Smooth muscle cell (in vitro differentiated cells): Measurements from ENCODE around the gene LLGL2. TPM values are rescaled to one million over a fixed set of nuclear protein-coding genes. Genes with fewer than 3 reads are reported as not detected.

Experiments
- DNase-seq: peaks from one replicate; lab custom pipeline; 2025; ENCODE audit not compliant: unreplicated experiment; lab: John Stamatoyannopoulos, UW
- H2AFZ ChIP-seq: fragments of 200-600 bp; sonication (generic); 2 replicates; pipeline ENCODE4 v1.6.0; 2016; ENCODE audit warnings: antibody characterized with exemption, low read depth, mild to moderate bottlenecking
- H3F3A ChIP-seq: fragments of 200-600 bp; sonication (generic); 2 replicates; pipeline ENCODE4 v1.6.0; 2017; ENCODE audit warnings: antibody characterized with exemption, low read depth
- H3K27ac ChIP-seq: fragments of 200-600 bp; sonication (generic); 2 replicates; pipeline ENCODE4 v1.5.1; 2016; ENCODE audit warnings: low read depth, mild to moderate bottlenecking
- H3K27me3 ChIP-seq: fragments of 200-600 bp; sonication (generic); 2 replicates; pipeline ENCODE4 v1.6.1; 2016; ENCODE audit warnings: low read depth, mild to moderate bottlenecking
- H3K36me3 ChIP-seq: fragments of 200-600 bp; sonication (generic); 2 replicates; pipeline ENCODE4 v1.5.1; 2016; ENCODE audit warnings: low read depth
- H3K4me1 ChIP-seq: fragments of 200-600 bp; sonication (generic); 2 replicates; pipeline ENCODE4 v1.5.1; 2016; ENCODE audit warnings: low read depth
- H3K4me2 ChIP-seq: fragments of 200-600 bp; sonication (generic); 2 replicates; pipeline ENCODE4 v1.6.0; 2016; ENCODE audit warnings: mild to moderate bottlenecking
- H3K4me3 ChIP-seq: fragments of 200-600 bp; sonication (generic); 2 replicates; pipeline ENCODE4 v1.5.1; 2016; ENCODE audit warnings: mild to moderate bottlenecking
- H3K79me2 ChIP-seq: fragments of 200-600 bp; sonication (generic); 2 replicates; pipeline ENCODE4 v1.6.0; 2016; ENCODE audit warnings: low read depth, mild to moderate bottlenecking
- H3K9ac ChIP-seq: fragments of 200-600 bp; sonication (generic); 2 replicates; pipeline ENCODE4 v1.6.0; 2016; ENCODE audit warnings: low read depth
- H3K9me3 ChIP-seq: fragments of 200-600 bp; sonication (generic); replicated peaks from 2 replicates; pipeline ENCODE4 v1.5.1; 2016; ENCODE audit warnings: low read depth
- H4K20me1 ChIP-seq: fragments of 200-600 bp; sonication (generic); 2 replicates; pipeline ENCODE4 v1.6.0; 2016; ENCODE audit warnings: low read depth
- WGBS: methylation state at CpG from one replicate; pipeline ENCODE4 v1.1.7; 2016; ENCODE audit warnings: low lambda C conversion rate; 5-methylcytosine and 5-hydroxymethylcytosine counted together
- polyA plus RNA-seq: library from polyadenylated mRNA; unstranded; fragments of >200 nt; fragmentation: Nextera tagmentation; extraction: Ambion mirVana; gene quantifications from 2 replicates; pipeline ENCODE4 v1.2.1, GENCODE V29; 2016
- total RNA-seq: library from RNA; depleted of rRNA; stranded (reverse); fragments of >200 nt; gene quantifications from 2 replicates; pipeline ENCODE4 v1.2.3, GENCODE V29; 2014
- TF ChIP-seq, protein P1 (sequence below): fragments of 200-600 bp; sonication (generic); IDR thresholded peaks from 2 replicates; pipeline ENCODE4 v1.5.1; 2017; ENCODE audit warnings: borderline replicate concordance, mild to moderate bottlenecking, antibody characterized with exemption; ENCODE audit not compliant: insufficient read depth, poor library complexity, severe bottlenecking

Gene LLGL2
- total and polyA plus RNA-seq, 2 experiments from 2014 or later, result 9.9 to 12.7 TPM

DNA sequence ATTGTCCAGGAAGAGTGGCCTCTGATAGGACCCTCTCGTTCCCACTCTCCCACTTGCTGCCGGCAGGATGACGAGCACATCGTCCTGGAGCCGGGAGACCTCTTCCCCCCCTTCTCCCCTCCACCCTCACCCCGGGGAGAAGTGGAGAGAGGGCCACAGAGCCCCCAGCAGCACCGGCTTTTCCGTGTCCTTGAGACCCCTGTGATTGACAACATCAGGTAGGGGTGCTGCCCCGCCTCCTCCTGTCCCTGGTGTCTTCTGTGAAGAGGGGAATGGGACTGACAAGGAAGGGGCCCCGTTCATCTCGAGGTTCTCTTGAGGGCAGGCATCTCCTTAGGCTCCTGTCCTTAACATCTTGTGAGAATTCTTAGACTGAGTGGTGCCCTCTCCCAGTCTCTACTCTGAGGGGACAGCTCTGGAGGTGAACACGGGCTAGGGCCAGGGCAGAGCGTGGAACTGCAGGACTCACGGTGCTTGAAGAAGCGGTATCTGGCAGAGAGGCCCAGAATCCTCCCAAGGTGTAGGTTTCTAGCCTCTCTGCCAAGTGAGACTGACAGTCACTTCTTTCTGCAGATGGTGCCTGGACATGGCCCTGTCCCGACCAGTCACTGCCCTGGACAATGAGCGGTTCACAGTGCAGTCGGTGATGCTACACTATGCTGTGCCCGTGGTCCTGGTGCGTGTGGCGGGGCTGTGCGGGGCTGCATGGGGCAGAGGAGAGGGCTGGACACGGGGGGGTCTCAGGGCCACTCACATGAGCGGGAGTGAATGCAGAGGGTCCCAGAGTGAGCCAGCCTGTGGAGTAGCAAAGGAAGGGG is 36.6 kb upstream of the LLGL2 start:
- peaks cover 65% of the 10 kb centered on the region for H4K20me1 ChIP-seq
- H3K4me3 ChIP-seq, result no peak overlapping the region
- no peak overlapping the region for H3K27ac ChIP-seq
- TF ChIP-seq, protein P1, sequence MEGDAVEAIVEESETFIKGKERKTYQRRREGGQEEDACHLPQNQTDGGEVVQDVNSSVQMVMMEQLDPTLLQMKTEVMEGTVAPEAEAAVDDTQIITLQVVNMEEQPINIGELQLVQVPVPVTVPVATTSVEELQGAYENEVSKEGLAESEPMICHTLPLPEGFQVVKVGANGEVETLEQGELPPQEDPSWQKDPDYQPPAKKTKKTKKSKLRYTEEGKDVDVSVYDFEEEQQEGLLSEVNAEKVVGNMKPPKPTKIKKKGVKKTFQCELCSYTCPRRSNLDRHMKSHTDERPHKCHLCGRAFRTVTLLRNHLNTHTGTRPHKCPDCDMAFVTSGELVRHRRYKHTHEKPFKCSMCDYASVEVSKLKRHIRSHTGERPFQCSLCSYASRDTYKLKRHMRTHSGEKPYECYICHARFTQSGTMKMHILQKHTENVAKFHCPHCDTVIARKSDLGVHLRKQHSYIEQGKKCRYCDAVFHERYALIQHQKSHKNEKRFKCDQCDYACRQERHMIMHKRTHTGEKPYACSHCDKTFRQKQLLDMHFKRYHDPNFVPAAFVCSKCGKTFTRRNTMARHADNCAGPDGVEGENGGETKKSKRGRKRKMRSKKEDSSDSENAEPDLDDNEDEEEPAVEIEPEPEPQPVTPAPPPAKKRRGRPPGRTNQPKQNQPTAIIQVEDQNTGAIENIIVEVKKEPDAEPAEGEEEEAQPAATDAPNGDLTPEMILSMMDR, result no peak
- no peaks in the 10 kb centered on the region for H3K36me3 ChIP-seq
- no peak for DNase-seq
- H3K9me3 ChIP-seq, result no peaks in the 10 kb centered on the region
- WGBS, result 96% methylated on average over 24 of the region's 24 CpGs
- H3K27me3 ChIP-seq, result no peaks in the 10 kb centered on the region
- no peaks in the 10 kb centered on the region for H3F3A ChIP-seq
- no peak overlapping the region for H3K4me2 ChIP-seq
- no peaks in the 10 kb centered on the region for H3K4me1 ChIP-seq
- no peaks in the 10 kb centered on the region for H3K79me2 ChIP-seq
- H2AFZ ChIP-seq, result no peak overlapping the region
- no peak overlapping the region for H3K9ac ChIP-seq

DNA sequence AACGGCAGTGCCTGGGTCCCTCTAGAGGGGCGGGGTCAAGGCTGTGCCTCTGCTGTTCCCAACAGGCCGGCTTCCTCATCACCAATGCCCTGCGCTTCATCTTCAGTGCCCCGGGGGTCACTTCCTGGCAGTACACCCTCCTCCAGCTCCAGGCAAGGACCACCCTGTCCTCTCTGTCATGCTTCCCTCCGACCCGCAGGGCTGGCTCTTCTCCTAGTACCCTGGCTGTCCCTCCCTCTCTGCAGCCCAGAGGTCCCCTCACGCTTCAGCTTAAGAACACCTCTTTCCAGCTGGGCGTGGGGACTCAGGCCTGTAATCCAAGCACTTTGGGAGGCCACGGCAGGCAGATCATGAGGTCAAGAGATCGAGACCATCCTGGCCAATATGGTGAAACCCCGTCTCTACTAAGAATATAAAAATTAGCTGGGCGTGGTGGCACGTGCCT is 36.0 kb upstream of the LLGL2 start:
- H3K27me3 ChIP-seq, result no peaks in the 10 kb centered on the region
- no peaks in the 10 kb centered on the region for H3K9me3 ChIP-seq
- WGBS, result 81% methylated on average over 11 of the region's 14 CpGs
- H3K4me2 ChIP-seq, result no peak overlapping the region
- no peak overlapping the region for H2AFZ ChIP-seq
- no peak overlapping the region for H3K9ac ChIP-seq
- H4K20me1 ChIP-seq, result peaks cover 59% of the 10 kb centered on the region
- no peaks in the 10 kb centered on the region for H3F3A ChIP-seq
- no peaks in the 10 kb centered on the region for H3K36me3 ChIP-seq
- no peak for DNase-seq
- no peak overlapping the region for H3K4me3 ChIP-seq
- H3K27ac ChIP-seq, result no peak overlapping the region
- no peaks in the 10 kb centered on the region for H3K79me2 ChIP-seq
- no peaks in the 10 kb centered on the region for H3K4me1 ChIP-seq
- TF ChIP-seq, protein P1, result no peak

DNA sequence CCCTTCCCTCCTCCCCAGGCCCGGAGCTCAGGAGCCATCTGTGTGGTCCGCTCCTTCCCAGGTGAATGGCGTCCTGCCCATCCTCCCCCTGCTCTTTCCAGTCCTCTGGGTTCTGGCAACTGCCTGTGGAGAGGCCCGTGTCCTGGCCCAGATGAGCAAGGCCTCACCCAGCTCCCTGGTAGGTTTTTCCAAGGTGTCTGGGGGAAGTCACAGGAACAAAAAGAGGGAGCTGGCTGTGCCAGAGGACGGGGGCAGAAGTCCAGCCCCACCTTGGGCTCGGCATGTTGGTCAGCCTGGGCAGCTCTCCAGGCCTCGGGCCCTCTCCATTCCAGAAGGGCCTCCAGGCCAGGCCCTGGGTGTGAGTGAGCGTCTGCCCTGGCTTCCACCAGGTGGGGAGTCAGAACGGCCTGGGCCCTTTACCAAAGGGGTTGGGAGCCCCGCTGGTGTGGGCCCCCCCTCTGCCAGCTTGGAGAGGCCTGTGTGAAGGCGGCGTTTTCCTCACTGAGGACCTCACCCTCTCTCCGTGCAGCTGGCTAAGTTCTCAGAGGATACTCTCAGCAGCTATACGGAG is 35.2 kb upstream of the LLGL2 start:
- H3F3A ChIP-seq, result no peaks in the 10 kb centered on the region
- no peaks in the 10 kb centered on the region for H3K36me3 ChIP-seq
- no peaks in the 10 kb centered on the region for H3K27me3 ChIP-seq
- H3K4me2 ChIP-seq, result no peak overlapping the region
- H4K20me1 ChIP-seq, result peaks cover 51% of the 10 kb centered on the region
- TF ChIP-seq, protein P1, result no peak
- H2AFZ ChIP-seq, result no peak overlapping the region
- H3K9me3 ChIP-seq, result no peaks in the 10 kb centered on the region
- H3K4me3 ChIP-seq, result no peak overlapping the region
- no peak overlapping the region for H3K27ac ChIP-seq
- DNase-seq, result no peak
- H3K4me1 ChIP-seq, result no peaks in the 10 kb centered on the region
- H3K79me2 ChIP-seq, result no peaks in the 10 kb centered on the region
- no peak overlapping the region for H3K9ac ChIP-seq
- WGBS, result 94% methylated on average over 14 of the region's 14 CpGs
